Inflammatory macrophage (primary cell): Measurements from ENCODE around the gene LAMB3.

Experiments
- DNase-seq, 2 donors: peaks; one replicate each; pipeline ENCODE4 v3.0.0-alpha.2; 2020 to 2022
- total RNA-seq, 18 experiments: gene quantifications; one replicate each; lab custom pipeline; 2026; ENCODE audit warnings: mixed read lengths in 6 of 18, inconsistent platforms in 2 of 18; lab: John Stamatoyannopoulos, UW

LAMB3 gene
- total RNA-seq = 2.2 to 17.7 (median 8.1) reads per million in 18 experiments

DNA sequence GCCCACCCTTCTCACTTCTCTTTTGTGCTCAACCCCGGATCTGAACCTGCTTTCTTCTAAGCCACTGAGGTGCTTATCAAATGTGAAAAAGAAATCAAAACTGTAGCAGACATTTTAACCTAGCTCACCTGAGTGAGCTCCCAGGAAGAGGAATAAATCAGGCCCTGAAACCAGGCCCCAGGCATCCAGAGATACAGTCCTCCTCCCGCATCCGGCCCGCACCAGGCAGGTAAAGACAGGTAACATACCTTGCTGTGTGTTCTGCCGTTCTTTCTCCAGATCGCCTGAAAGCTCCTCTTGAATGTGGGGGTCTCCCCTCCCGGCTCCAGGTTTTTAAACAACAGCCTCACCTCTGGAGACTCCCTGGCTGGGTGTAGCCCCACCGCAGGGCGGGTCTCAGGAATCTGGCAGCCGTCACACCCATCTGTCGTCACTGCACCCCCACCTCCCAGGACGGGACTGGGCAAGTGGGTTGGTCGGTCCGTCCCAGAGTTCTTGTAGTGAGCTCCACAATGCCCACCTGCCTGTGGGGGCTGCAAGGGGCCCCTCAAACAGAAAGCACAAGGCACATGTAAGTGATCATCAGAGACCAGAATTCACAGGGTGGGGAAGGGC is at the start of gene LAMB3:
LAMB3 (minus strand) TSS at position 305 of the 615 bp plus-strand sequence. CDS start 1,481 bp downstream, outside the sequence.
- DNase-seq = no peak

GRCh38 chr1:209700686-209701085 is 48.5 kb upstream of the LAMB3 start:
- DNase-seq = peak; percentile 15 to 20

DNA sequence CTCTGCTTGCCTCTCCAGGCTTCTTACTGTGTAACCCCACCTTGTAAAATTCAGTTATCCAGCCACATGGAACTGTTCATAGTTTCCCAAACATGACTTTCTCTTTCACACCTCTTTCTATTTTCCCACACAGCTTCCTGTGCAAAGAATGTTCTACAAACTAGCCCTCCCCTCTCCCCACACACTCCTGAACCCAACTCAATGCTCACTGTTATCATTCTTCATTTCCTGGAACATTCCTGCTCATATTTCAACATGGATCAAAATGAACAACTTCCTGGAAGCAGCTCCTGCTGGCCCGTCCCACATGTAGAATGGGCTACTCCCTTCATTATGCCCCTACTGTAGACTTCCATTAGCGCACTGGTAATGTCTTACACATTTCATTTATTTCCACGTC is 44.9 kb upstream of the LAMB3 start:
- DNase-seq = no peak

DNA sequence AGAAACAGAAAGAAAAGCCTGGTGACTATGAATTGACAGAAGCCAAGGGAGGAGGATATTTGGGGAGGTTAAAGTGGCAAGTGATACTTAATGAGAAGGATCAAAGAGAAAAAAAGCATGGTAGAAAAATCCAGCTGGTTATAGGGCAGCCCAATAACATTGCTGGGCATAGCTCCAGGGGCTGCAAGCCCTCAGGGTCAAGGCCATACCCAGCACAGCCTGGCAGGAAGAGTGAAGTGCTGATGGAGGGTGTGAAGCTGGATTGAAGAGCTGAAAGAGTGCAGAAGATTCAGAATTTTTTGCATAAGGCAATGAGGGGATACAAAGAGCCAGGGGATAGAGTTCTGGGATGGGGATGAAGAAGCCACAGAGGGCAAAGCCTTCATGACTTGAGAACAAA is 44.4 kb upstream of the LAMB3 start:
- DNase-seq = no peak

DNA sequence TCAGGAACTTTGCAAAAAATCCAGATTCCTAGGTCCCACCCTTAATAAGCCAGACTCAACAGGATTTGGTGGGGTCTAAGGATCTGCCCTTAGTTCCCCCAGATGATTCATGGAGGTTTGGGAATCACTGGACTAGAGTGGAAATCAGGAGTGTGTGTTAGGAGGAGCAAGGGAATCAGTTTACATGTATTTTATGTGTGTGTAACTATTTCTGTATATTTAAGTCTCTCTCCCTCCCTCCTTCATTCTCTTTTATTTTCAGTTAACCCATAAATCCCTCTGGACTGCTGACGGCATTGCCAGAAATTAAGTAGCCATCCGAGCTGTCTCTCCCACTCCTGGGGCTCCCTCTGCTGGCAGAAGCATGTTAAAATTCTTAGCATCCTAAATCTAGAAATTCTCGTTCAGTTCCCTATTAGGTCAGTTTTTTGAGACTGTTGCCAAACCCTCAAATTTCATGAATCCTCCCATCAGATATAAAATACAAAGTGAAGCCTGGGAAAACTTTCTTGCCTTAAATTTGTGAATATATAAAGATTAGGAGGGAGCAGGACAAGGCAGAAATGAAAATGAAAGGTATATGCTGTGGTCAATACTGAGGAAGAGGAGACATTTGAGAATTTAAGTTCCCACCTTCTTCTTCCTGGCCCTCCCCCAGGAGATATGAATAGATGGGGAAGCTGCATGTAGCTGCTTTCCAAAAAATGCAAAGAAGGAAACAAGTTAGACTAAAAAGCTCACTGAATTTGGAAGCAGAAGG is 40.7 kb upstream of the LAMB3 start:
- peak; percentile 83 to 84 for DNase-seq

DNA sequence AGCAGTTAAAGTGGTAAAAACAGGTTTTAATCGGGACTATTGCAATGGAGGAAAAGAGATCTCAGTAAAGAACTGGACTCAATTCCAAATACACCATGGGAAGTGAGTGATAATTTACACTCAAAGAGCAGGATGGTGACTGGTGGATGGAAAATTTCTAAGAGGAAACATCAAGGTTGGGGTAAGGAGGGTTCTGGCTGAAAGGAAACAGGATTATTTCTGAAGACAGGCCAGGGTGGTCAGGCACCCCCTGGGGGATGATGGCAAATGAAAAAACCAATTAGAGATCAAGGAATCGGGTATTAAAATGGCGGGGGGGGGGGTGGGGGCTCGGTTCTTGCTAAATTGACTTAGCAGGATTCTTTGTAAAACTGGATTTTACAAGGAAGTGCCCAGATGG is 40.1 kb upstream of the LAMB3 start:
- no peak for DNase-seq

DNA sequence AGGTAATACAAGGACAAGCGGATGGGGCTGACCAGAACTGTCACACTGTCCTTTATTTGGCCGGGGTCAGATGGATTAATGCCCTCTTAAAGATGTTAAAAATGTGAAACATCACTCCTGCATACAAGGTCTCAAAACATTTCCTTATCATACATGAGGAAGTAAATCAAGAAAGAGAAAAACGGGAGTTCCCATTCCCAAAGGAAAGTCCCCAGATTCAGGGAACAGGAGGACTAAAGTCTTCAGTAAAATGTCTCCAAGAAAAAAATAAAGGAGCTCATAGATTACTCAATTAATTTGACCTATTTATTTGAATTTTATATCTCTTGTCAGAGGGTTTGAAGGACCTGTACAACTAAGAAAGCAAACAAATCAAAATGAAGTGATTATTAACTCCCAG is 39.0 kb upstream of the LAMB3 start:
- DNase-seq = no peak

- DNase-seq = no peak
Observed at GRCh38 chr1:209689477-209689876, 37.3 kb upstream of the LAMB3 start.

- no peak for DNase-seq
Observed at GRCh38 chr1:209688746-209689234, 36.6 kb upstream of the LAMB3 start.

- no peak for DNase-seq
Observed at GRCh38 chr1:209686322-209686721, 34.1 kb upstream of the LAMB3 start.

GRCh38 chr1:209685821-209686220 is 33.6 kb upstream of the LAMB3 start:
- DNase-seq = no peak

GRCh38 chr1:209678981-209679539 is 26.8 kb upstream of the LAMB3 start:
- no peak for DNase-seq

GRCh38 chr1:209675565-209676154 is 23.4 kb upstream of the LAMB3 start:
- DNase-seq = peak in 1 of 2 donors; percentile 40

- DNase-seq = peak; percentile 11 to 49
Observed at GRCh38 chr1:209674957-209675564, 22.8 kb upstream of the LAMB3 start, which contains the start of gene G0S2. TSS of gene G0S2 (plus strand) at chr1:209675412. CDS start at chr1:209675685, 273 bp downstream.

DNA sequence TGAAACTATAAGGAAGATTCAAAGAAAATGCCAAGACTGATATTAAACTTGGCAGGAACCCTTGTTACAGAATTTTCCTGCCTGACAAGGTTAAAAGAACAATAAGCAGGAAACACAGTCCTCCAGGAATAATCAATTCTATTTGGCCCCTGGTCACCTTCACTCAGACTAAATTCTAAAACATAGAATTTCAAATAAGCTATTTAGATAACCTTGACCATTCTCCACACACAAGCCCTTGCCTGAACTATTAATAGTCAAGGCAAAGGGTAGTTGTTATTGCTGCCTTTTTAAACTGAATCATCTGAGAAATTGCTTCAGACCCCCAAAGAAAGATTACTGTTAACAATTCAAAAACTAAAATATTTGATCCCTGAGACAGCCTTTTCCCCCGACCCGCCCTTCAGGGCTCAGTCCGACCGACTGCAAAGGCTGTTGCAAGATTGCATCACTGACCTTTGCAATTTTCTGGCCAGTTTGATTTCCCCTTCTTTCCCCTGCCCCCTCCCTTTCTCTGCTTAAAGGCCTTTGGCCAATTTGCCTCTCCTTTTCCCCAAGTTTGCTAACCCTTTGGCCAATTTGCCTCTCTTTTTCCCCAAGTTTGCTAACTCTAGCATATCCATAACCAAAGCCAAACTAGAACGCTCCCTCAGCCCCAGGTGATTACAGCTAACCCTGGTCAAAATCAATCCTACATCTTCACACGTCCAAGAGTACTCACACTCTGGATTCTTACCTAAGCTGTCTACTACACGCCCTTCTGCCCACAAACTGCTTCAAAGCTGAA is 21.6 kb upstream of the LAMB3 start:
- peak; percentile 69 to 74 for DNase-seq

GRCh38 chr1:209672705-209673630 is 20.7 kb upstream of the LAMB3 start:
- DNase-seq = peak; percentile 56 to 77

DNA sequence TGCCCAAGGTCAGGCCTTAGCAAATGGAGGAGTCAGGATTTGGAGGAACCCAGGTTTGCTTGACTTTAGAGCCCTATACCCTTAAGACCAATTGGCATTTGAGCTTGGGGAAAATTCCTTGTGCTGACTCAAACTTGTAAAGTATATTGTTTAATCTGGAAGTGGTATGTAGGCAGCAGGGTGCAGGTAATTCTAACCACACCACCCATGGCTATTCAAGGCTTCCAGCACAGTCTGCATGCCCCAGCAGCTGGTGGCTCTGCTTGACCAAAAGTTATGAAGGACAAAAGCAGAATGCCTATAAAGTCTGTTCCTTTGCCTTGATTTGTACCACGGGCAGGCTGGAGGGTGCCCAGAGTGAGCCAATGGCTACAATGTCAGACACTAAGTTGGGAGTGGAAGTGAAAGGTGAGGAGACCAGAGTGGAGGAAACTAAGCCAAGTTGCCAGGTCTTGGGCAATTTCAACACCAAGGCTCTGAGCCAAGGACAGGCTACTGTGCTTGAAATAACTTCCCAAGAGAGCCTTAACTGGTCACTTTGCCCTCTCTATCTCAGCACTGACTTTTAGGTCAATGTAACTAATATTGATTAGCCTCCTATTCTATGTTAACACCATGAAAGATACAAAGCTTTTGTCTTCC is 18.3 kb upstream of the LAMB3 start:
- DNase-seq = no peak

GRCh38 chr1:209667708-209668107 is 15.5 kb upstream of the LAMB3 start:
- peak; percentile 25 to 40 for DNase-seq

GRCh38 chr1:209667103-209667502 is 14.9 kb upstream of the LAMB3 start:
- no peak for DNase-seq

- DNase-seq = no peak
Observed at GRCh38 chr1:209662879-209663327, 10.7 kb upstream of the LAMB3 start.
